HepG2 (cell line): ENCODE results near the gene RNASE12. TPM values are rescaled to one million over a fixed set of nuclear protein-coding genes. Genes with fewer than 3 reads are reported as not detected.

Source experiments
- ATAC-seq: fragments of 200-7000 bp; cut with Tn5 transposase; 3 replicates; pipeline ENCODE4 v1.9.1; 2020; ENCODE audit warnings: mild to moderate bottlenecking, moderate library complexity
- BruUV-seq: library from RNA; stranded (reverse); fragments of 400-500 nt; replicated peaks from 2 replicates; lab custom pipeline; 2021; lab: Mats Ljungman, UMichigan
- CTCF ChIA-PET: fragments of 300-600 bp; formaldehyde crosslinking; extraction: SDS; loops from one replicate; lab custom pipeline; 2021; ENCODE audit warnings: low total read pairs, inconsistent platforms, low intra/inter-chr PET ratio; lab: Yijun Ruan, JAX
- POLR2A ChIA-PET: fragments of 350-600 bp; sonication (Branson Sonifier 250); formaldehyde crosslinking; loops from one replicate; lab custom pipeline; 2020; ENCODE audit warnings: antibody characterized with exemption, inconsistent platforms; lab: Yijun Ruan, JAX
- DNase-seq: peaks from one replicate; pipeline ENCODE4 v3.0.0-alpha.2; 2015; ENCODE audit warnings: low spot score
- FAIRE-seq: peaks from 3 replicates; lab custom pipeline; 2011; peaks lifted over from hg19 to GRCh38; lab: Jason Lieb, UNC
- H2AFZ ChIP-seq: one replicate; pipeline ENCODE4 v1.6.1; 2011; ENCODE audit warnings: low read length, inconsistent platforms
- H3K27ac ChIP-seq: fragments of 300-600 bp; 3 replicates; pipeline ENCODE4 v1.8.0; 2011; ENCODE audit warnings: mixed run types, mild to moderate bottlenecking, mixed read lengths, low read length, inconsistent platforms; ENCODE audit not compliant: insufficient read depth; ENCODE audit errors: extremely low read length
- H3K27me3 ChIP-seq, 2 experiments: fragments of 200-600 bp in 1 of 2; 2 replicates in 1 of 2; 3 replicates in 1 of 2; pipeline versions ENCODE4 v1.6.0 to v1.8.0; 2011; ENCODE audit warnings: low read length in 2 of 2, mild to moderate bottlenecking in 2 of 2, moderate library complexity in 2 of 2, inconsistent platforms in 1 of 2; ENCODE audit not compliant: insufficient read depth in 2 of 2, control insufficient read depth in 1 of 2
- H3K36me3 ChIP-seq, 2 experiments: fragments of 200-600 bp in 1 of 2; replicated peaks in 1 of 2; 2 replicates in 1 of 2; 3 replicates in 1 of 2; pipeline versions ENCODE4 v1.5.1 to v1.8.0; 2011; ENCODE audit warnings: low read length in 2 of 2, inconsistent platforms in 1 of 2; ENCODE audit not compliant: insufficient read depth in 2 of 2, control insufficient read depth in 1 of 2
- H3K4me1 ChIP-seq: 2 replicates; pipeline ENCODE4 v1.5.1; 2012; ENCODE audit warnings: low read length, inconsistent platforms; ENCODE audit not compliant: insufficient read depth
- H3K4me2 ChIP-seq: 2 replicates; pipeline ENCODE4 v1.6.0; 2011; ENCODE audit warnings: low read depth, low read length, inconsistent platforms
- H3K4me3 ChIP-seq, 3 experiments: fragments of 200-600 bp in 1 of 3; sonication (generic), shearing (Covaris generic) in 1 of 3; replicated peaks in 1 of 3; 2 replicates each; pipeline ENCODE4 v1.5.1; 2011 to 2016; ENCODE audit warnings: low read length in 3 of 3, inconsistent platforms in 2 of 3, low read depth in 2 of 3, mild to moderate bottlenecking in 2 of 3, control low read depth in 1 of 3, mixed read lengths in 1 of 3; ENCODE audit not compliant: insufficient read depth in 1 of 3
- H3K79me2 ChIP-seq: one replicate; pipeline ENCODE4 v1.6.1; 2011; ENCODE audit warnings: low read length, inconsistent platforms; ENCODE audit not compliant: insufficient read depth
- H3K9ac ChIP-seq: 2 replicates; pipeline ENCODE4 v1.6.0; 2011; ENCODE audit warnings: mild to moderate bottlenecking, low read depth, low read length, inconsistent platforms; ENCODE audit not compliant: insufficient read depth
- H3K9me3 ChIP-seq: 2 replicates; pipeline ENCODE4 v1.5.1; 2012; ENCODE audit warnings: mild to moderate bottlenecking, low read length
- H4K20me1 ChIP-seq: 2 replicates; pipeline ENCODE4 v1.6.0; 2011; ENCODE audit warnings: inconsistent platforms, mild to moderate bottlenecking, low read length, moderate library complexity; ENCODE audit not compliant: insufficient read depth
- AGO1 ChIP-seq: fragments of 200-400 bp; formaldehyde crosslinking; IDR thresholded peaks from 2 replicates; pipeline ENCODE4 v1.6.1; 2017; ENCODE audit warnings: mild to moderate bottlenecking, low read depth, low read length, moderate library complexity; ENCODE audit not compliant: poor library complexity, severe bottlenecking
- IKZF5 ChIP-seq: IDR thresholded peaks from 2 replicates; pipeline ENCODE4 v1.6.1; 2018; ENCODE audit warnings: missing genetic modification reagents, mild to moderate bottlenecking, missing compliant biosample characterization
- LRRFIP1 ChIP-seq: sonication (generic); formaldehyde crosslinking; conservative IDR thresholded peaks from 2 replicates; pipeline ENCODE4 v1.4.0; 2020; ENCODE audit warnings: missing genetic modification reagents
- MTF2 ChIP-seq: sonication (generic); formaldehyde crosslinking; IDR thresholded peaks from 2 replicates; pipeline ENCODE4 v1.5.0; 2020; ENCODE audit warnings: missing genetic modification reagents, borderline replicate concordance
- NFKBIZ ChIP-seq: IDR thresholded peaks from 2 replicates; pipeline ENCODE4 v1.6.1; 2018; ENCODE audit warnings: missing genetic modification reagents, missing compliant biosample characterization
- NR2F2 ChIP-seq: IDR thresholded peaks from 2 replicates; pipeline ENCODE4 v1.6.1; 2012; ENCODE audit warnings: low read depth, inconsistent platforms, borderline replicate concordance
- PAX8 ChIP-seq: sonication (generic); formaldehyde crosslinking; IDR thresholded peaks from 2 replicates; pipeline ENCODE4 v1.8.0; 2022; ENCODE audit warnings: mild to moderate bottlenecking, missing genetic modification reagents, borderline replicate concordance
- SAFB2 ChIP-seq: sonication (generic); formaldehyde crosslinking; IDR thresholded peaks from 2 replicates; pipeline ENCODE4 v1.5.1; 2020; ENCODE audit warnings: missing genetic modification reagents, low read depth, mild to moderate bottlenecking, borderline replicate concordance
- SATB2 ChIP-seq: sonication (generic); formaldehyde crosslinking; IDR thresholded peaks from 2 replicates; pipeline ENCODE4 v1.5.0; 2020; ENCODE audit warnings: missing genetic modification reagents
- SRY ChIP-seq: sonication (generic); formaldehyde crosslinking; IDR thresholded peaks from 2 replicates; pipeline ENCODE4 v1.8.0; 2022; ENCODE audit warnings: mild to moderate bottlenecking, missing genetic modification reagents
- ZBTB14 ChIP-seq: sonication (generic); formaldehyde crosslinking; IDR thresholded peaks from 2 replicates; pipeline ENCODE4 v1.4.0; 2020; ENCODE audit warnings: missing genetic modification reagents
- ZBTB43 ChIP-seq: sonication (generic); formaldehyde crosslinking; conservative IDR thresholded peaks from 2 replicates; pipeline ENCODE4 v1.4.0; 2020; ENCODE audit warnings: missing genetic modification reagents
- ZHX1 ChIP-seq: sonication (generic); formaldehyde crosslinking; IDR thresholded peaks from 2 replicates; pipeline ENCODE4 v1.8.1; 2022; ENCODE audit warnings: low read depth, mild to moderate bottlenecking, missing genetic modification reagents
- ZNF546 ChIP-seq: sonication (generic); formaldehyde crosslinking; conservative IDR thresholded peaks from 2 replicates; pipeline ENCODE4 v1.8.1; 2023; ENCODE audit warnings: mild to moderate bottlenecking, missing genetic modification reagents
- ZNF672 ChIP-seq: sonication (generic); formaldehyde crosslinking; IDR thresholded peaks from 2 replicates; pipeline ENCODE4 v1.8.1; 2022; ENCODE audit warnings: missing genetic modification reagents
- ZNF891 ChIP-seq: sonication (generic); formaldehyde crosslinking; IDR thresholded peaks from 2 replicates; pipeline ENCODE4 v1.5.0; 2020; ENCODE audit warnings: mild to moderate bottlenecking, missing genetic modification reagents
- ZSCAN22 ChIP-seq: sonication (generic); formaldehyde crosslinking; IDR thresholded peaks from 2 replicates; pipeline ENCODE4 v1.4.0; 2020; ENCODE audit warnings: mild to moderate bottlenecking, missing genetic modification reagents
- in situ Hi-C: cut with HindIII; loops from 2 replicates; pipeline ENCODE4 v1.10.0; 2017; ENCODE audit warnings: low pct_unique_long_range_greater_than_20kb; ENCODE audit not compliant: extremely low pct_ligation_motif_present
- intact Hi-C: fragments of 100-400 bp; cut with micrococcal nuclease; formaldehyde crosslinking; loops from one replicate; pipeline ENCODE4 v1.10.0; 2022; ENCODE audit not compliant: unreplicated experiment
- polyA plus RNA-seq, 8 experiments: library from polyadenylated mRNA; depleted of rRNA in 3 of 8; stranded (reverse) in 7 of 8; unstranded in 1 of 8; fragments of >200 nt; fragmentation: Illumina TruSeq in 4 of 8; extraction: Trizol in 4 of 8; gene quantifications; 2 replicates each; pipeline versions ENCODE4 v1.2.1 to v1.2.3, GENCODE V29; 2011 to 2016; ENCODE audit warnings: low read depth in 4 of 8, missing spikeins in 1 of 8, mixed read lengths in 1 of 8; ENCODE audit not compliant: insufficient read depth in 1 of 8
- total RNA-seq, 5 experiments: library from RNA; depleted of rRNA; stranded (reverse); fragments of >200 nt; fragmentation: Illumina TruSeq; extraction: Trizol; gene quantifications; 2 replicates each; pipeline ENCODE4 v1.2.3, GENCODE V29; 2016; ENCODE audit warnings: low read depth in 1 of 5

RNASE12 gene
- total and polyA plus RNA-seq, 2 of the 13 experiments (the other 11 are each of a cell fraction or from before 2014, with no cell fraction given): not detected

GRCh38 chr14:20569066-20569465 is 22.1 kb downstream of the RNASE12 start:
- no peaks in the 10 kb centered on the region for H3K4me1 ChIP-seq
- no peaks in the 10 kb centered on the region for H4K20me1 ChIP-seq
- no TSS peak for BruUV-seq
- H3K27me3 ChIP-seq: no peaks in the 10 kb centered on the region
- ChIA-PET POLR2A (no interaction called here), CTCF (no interaction called here)
- FAIRE-seq (no peak), ATAC-seq (no peak), DNase-seq (no peak)
- H2AFZ ChIP-seq: no peak overlapping the region
- in situ Hi-C loops: no loop called here
- H3K9ac ChIP-seq: no peak overlapping the region
- intact Hi-C loops: no loop called here
- no peaks in the 10 kb centered on the region for H3K9me3 ChIP-seq
- no peaks in the 10 kb centered on the region for H3K79me2 ChIP-seq
- TF ChIP-seq ZSCAN22 (CRISPR knock-in tag) (no peak), SAFB2 (CRISPR knock-in tag) (no peak), LRRFIP1 (CRISPR knock-in tag) (no peak), ZBTB14 (no peak), ZNF891 (CRISPR knock-in tag) (no peak), SATB2 (CRISPR knock-in tag) (no peak), PAX8 (CRISPR knock-in tag) (no peak), ZNF672 (CRISPR knock-in tag) (no peak), NFKBIZ (no peak), AGO1 (no peak), ZNF546 (CRISPR knock-in tag) (no peak), NR2F2 (no peak), MTF2 (CRISPR knock-in tag) (no peak), ZHX1 (CRISPR knock-in tag) (no peak), SRY (no peak), ZBTB43 (no peak), IKZF5 (CRISPR knock-in tag) (no peak)
- no peaks in the 10 kb centered on the region for H3K36me3 ChIP-seq
- H3K4me3 ChIP-seq: no peak overlapping the region
- no peak overlapping the region for H3K4me2 ChIP-seq
- no peak overlapping the region for H3K27ac ChIP-seq
